Measurements from ENCODE around the gene DCC. TPM values are rescaled to one million over a fixed set of nuclear protein-coding genes. Genes with fewer than 3 reads are reported as not detected.

The DCC gene
- total and polyA plus RNA-seq, 2 experiments from 2014 or later: 0.53 to 0.73 TPM

DNA sequence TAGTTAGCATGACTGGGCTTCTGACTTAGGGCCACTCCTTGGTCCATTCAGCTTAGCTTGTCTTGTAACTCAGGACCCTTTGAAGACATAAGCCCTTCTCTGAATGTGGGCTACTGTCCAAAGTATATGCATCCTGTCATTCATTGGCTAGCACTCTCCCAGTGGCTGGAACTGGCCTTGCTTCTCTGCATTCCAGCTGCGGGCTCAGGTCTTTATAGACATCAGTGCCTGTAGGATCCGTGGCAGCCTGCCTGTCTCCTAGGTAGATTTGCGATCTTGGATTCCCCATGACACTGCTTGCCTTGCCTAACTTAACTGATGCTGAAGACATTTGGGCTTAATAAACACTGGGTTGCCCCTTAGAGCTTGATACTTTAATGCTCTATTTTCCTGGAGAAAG is 170.1 kb downstream of the DCC start:
- no peak overlapping the region for H2AFZ ChIP-seq
- no peaks in the 10 kb centered on the region for H4K20me1 ChIP-seq (replicated peaks; ENCODE audit: insufficient read depth)
- no peaks in the 10 kb centered on the region for H3K27me3 ChIP-seq (ENCODE audit: insufficient read depth)
- Mint-ChIP-seq H3K4me1 (no peaks in the 10 kb centered on the region), H3K27ac (no peak overlapping the region), H3K36me3 (ENCODE audit: low read depth) (no peaks in the 10 kb centered on the region), H3K4me3 (no peak overlapping the region), H3K9me3 (no peaks in the 10 kb centered on the region), H3K27me3 (ENCODE audit: insufficient read depth, low read depth, poor library complexity) (no peaks in the 10 kb centered on the region)
- H3K4me1 ChIP-seq (ENCODE audit: insufficient read depth): no peaks in the 10 kb centered on the region
- H3K4me2 ChIP-seq: no peak overlapping the region
- H3K4me3 ChIP-seq: no peak overlapping the region
- H3K27ac ChIP-seq (ENCODE audit: low read depth): no peak overlapping the region
- no peaks in the 10 kb centered on the region for H3K79me2 ChIP-seq (replicated peaks; ENCODE audit: insufficient read depth)
- ATAC-seq (0 out of 3 replicates have a peak, but pooled peaks have one; percentile 36), DNase-seq (ENCODE audit: low spot score) (peak; percentile 5)
- no peaks in the 10 kb centered on the region for H3F3A ChIP-seq (replicated peaks; ENCODE audit: low read depth)
- H3K36me3 ChIP-seq (ENCODE audit: insufficient read depth): no peaks in the 10 kb centered on the region
- no peaks in the 10 kb centered on the region for H3K9me2 ChIP-seq (ENCODE audit: insufficient read depth)
- no peak for TF ChIP-seq EZH2 (IDR thresholded peaks at IDR 0.05; ENCODE audit: low read depth, unreplicated experiment)
- TF ChIP-seq, protein P1, sequence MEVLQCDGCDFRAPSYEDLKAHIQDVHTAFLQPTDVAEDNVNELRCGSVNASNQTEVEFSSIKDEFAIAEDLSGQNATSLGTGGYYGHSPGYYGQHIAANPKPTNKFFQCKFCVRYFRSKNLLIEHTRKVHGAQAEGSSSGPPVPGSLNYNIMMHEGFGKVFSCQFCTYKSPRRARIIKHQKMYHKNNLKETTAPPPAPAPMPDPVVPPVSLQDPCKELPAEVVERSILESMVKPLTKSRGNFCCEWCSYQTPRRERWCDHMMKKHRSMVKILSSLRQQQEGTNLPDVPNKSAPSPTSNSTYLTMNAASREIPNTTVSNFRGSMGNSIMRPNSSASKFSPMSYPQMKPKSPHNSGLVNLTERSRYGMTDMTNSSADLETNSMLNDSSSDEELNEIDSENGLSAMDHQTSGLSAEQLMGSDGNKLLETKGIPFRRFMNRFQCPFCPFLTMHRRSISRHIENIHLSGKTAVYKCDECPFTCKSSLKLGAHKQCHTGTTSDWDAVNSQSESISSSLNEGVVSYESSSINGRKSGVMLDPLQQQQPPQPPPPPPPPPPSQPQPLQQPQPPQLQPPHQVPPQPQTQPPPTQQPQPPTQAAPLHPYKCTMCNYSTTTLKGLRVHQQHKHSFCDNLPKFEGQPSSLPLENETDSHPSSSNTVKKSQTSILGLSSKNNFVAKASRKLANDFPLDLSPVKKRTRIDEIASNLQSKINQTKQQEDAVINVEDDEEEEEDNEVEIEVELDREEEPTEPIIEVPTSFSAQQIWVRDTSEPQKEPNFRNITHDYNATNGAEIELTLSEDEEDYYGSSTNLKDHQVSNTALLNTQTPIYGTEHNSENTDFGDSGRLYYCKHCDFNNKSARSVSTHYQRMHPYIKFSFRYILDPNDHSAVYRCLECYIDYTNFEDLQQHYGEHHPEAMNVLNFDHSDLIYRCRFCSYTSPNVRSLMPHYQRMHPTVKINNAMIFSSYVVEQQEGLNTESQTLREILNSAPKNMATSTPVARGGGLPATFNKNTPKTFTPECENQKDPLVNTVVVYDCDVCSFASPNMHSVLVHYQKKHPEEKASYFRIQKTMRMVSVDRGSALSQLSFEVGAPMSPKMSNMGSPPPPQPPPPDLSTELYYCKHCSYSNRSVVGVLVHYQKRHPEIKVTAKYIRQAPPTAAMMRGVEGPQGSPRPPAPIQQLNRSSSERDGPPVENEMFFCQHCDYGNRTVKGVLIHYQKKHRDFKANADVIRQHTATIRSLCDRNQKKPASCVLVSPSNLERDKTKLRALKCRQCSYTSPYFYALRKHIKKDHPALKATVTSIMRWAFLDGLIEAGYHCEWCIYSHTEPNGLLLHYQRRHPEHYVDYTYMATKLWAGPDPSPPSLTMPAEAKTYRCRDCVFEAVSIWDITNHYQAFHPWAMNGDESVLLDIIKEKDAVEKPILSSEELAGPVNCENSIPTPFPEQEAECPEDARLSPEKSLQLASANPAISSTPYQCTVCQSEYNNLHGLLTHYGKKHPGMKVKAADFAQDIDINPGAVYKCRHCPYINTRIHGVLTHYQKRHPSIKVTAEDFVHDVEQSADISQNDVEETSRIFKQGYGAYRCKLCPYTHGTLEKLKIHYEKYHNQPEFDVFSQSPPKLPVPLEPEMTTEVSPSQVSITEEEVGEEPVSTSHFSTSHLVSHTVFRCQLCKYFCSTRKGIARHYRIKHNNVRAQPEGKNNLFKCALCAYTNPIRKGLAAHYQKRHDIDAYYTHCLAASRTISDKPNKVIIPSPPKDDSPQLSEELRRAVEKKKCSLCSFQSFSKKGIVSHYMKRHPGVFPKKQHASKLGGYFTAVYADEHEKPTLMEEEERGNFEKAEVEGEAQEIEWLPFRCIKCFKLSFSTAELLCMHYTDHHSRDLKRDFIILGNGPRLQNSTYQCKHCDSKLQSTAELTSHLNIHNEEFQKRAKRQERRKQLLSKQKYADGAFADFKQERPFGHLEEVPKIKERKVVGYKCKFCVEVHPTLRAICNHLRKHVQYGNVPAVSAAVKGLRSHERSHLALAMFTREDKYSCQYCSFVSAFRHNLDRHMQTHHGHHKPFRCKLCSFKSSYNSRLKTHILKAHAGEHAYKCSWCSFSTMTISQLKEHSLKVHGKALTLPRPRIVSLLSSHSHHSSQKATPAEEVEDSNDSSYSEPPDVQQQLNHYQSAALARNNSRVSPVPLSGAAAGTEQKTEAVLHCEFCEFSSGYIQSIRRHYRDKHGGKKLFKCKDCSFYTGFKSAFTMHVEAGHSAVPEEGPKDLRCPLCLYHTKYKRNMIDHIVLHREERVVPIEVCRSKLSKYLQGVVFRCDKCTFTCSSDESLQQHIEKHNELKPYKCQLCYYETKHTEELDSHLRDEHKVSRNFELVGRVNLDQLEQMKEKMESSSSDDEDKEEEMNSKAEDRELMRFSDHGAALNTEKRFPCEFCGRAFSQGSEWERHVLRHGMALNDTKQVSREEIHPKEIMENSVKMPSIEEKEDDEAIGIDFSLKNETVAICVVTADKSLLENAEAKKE (CRISPR knock-in tag; IDR thresholded peaks at IDR 0.05): no peak
- no peak for TF ChIP-seq STAT1 (IDR thresholded peaks at IDR 0.05; ENCODE audit: unreplicated experiment)
- TF ChIP-seq ZNF331 (CRISPR knock-in tag; IDR thresholded peaks at IDR 0.05; ENCODE audit: low read depth): no peak
- no peak for TF ChIP-seq POLR2AphosphoS5 (IDR thresholded peaks at IDR 0.05; ENCODE audit: low read depth)
- TF ChIP-seq NANOG (IDR thresholded peaks at IDR 0.05; ENCODE audit: borderline replicate concordance): no peak
- TF ChIP-seq ZNF114 (CRISPR knock-in tag; IDR thresholded peaks at IDR 0.05): no peak
- TF ChIP-seq CTCF (conservative IDR thresholded peaks at IDR 0.05; ENCODE audit: low read depth in 2 of 2): no peak
- TF ChIP-seq, protein P2, sequence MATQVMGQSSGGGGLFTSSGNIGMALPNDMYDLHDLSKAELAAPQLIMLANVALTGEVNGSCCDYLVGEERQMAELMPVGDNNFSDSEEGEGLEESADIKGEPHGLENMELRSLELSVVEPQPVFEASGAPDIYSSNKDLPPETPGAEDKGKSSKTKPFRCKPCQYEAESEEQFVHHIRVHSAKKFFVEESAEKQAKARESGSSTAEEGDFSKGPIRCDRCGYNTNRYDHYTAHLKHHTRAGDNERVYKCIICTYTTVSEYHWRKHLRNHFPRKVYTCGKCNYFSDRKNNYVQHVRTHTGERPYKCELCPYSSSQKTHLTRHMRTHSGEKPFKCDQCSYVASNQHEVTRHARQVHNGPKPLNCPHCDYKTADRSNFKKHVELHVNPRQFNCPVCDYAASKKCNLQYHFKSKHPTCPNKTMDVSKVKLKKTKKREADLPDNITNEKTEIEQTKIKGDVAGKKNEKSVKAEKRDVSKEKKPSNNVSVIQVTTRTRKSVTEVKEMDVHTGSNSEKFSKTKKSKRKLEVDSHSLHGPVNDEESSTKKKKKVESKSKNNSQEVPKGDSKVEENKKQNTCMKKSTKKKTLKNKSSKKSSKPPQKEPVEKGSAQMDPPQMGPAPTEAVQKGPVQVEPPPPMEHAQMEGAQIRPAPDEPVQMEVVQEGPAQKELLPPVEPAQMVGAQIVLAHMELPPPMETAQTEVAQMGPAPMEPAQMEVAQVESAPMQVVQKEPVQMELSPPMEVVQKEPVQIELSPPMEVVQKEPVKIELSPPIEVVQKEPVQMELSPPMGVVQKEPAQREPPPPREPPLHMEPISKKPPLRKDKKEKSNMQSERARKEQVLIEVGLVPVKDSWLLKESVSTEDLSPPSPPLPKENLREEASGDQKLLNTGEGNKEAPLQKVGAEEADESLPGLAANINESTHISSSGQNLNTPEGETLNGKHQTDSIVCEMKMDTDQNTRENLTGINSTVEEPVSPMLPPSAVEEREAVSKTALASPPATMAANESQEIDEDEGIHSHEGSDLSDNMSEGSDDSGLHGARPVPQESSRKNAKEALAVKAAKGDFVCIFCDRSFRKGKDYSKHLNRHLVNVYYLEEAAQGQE (IDR thresholded peaks at IDR 0.05; ENCODE audit: unreplicated experiment): no peak
- TF ChIP-seq CREB1 (CRISPR knock-in tag; IDR thresholded peaks at IDR 0.05; ENCODE audit: low read depth): no peak
- no peak for TF ChIP-seq JUNB (IDR thresholded peaks at IDR 0.05; ENCODE audit: unreplicated experiment)
- TF ChIP-seq, protein P3, sequence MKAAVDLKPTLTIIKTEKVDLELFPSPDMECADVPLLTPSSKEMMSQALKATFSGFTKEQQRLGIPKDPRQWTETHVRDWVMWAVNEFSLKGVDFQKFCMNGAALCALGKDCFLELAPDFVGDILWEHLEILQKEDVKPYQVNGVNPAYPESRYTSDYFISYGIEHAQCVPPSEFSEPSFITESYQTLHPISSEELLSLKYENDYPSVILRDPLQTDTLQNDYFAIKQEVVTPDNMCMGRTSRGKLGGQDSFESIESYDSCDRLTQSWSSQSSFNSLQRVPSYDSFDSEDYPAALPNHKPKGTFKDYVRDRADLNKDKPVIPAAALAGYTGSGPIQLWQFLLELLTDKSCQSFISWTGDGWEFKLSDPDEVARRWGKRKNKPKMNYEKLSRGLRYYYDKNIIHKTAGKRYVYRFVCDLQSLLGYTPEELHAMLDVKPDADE (IDR thresholded peaks at IDR 0.05): no peak

Measured in GM23338 (cell line).